ENCODE results near the gene HERC6.
"Not testable (repeated sequence)": the region's sequence is repeated elsewhere in the genome, so short reads cannot be mapped to it uniquely, and the experiment has no call there.

GRCh38 chr4:88369180-88369812 is 9.4 kb upstream of the HERC6 start:
- not testable (repeated sequence) for TF ChIP-seq FOXA1 (IDR thresholded peaks at IDR 0.05); FOXK2 (IDR thresholded peaks at IDR 0.05); ZNF384 (IDR thresholded peaks at IDR 0.05); BHLHE40 (IDR thresholded peaks at IDR 0.05; ENCODE audit: borderline replicate concordance); L3MBTL2 (conservative IDR thresholded peaks at IDR 0.05); TARDBP (IDR thresholded peaks at IDR 0.05); SP1 (IDR thresholded peaks at IDR 0.05); ARNT (IDR thresholded peaks at IDR 0.05); NFRKB (IDR thresholded peaks at IDR 0.05); SUZ12 (IDR thresholded peaks at IDR 0.05)
- TF ChIP-seq, protein P1, sequence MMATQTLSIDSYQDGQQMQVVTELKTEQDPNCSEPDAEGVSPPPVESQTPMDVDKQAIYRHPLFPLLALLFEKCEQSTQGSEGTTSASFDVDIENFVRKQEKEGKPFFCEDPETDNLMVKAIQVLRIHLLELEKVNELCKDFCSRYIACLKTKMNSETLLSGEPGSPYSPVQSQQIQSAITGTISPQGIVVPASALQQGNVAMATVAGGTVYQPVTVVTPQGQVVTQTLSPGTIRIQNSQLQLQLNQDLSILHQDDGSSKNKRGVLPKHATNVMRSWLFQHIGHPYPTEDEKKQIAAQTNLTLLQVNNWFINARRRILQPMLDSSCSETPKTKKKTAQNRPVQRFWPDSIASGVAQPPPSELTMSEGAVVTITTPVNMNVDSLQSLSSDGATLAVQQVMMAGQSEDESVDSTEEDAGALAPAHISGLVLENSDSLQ (IDR thresholded peaks at IDR 0.05), result not testable (repeated sequence)
